ENCODE data around the gene CASKIN1.

The CASKIN1 gene

GRCh38 chr16:2235695-2236336 is 39.4 kb upstream of the CASKIN1 start:
- no peak for DNase-seq (ENCODE audit: low read depth, low spot score)
- CTCF ChIA-PET, result no interaction called here

DNA sequence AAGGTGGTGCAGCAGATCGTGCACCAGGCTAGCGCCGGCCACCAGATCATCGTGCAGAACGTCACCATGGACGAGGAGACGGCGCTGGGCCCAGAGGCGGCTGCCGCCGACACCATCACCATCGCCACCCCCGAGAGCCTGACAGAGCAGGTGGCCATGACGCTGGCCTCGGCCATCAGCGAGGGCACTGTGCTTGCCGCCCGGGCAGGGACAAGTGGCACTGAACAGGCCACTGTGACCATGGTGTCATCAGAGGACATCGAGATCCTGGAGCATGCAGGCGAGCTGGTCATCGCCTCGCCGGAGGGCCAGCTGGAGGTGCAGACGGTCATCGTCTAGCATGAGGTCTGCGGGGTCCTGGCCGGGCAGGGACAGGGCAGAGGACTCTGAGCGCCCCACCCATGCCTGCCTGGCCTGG is 38.8 kb upstream of the CASKIN1 start:
- ChIA-PET CTCF (no interaction called here), POLR2A (no interaction called here)
- no peak for DNase-seq (ENCODE audit: low read depth, low spot score)
- TF ChIP-seq, protein P1, sequence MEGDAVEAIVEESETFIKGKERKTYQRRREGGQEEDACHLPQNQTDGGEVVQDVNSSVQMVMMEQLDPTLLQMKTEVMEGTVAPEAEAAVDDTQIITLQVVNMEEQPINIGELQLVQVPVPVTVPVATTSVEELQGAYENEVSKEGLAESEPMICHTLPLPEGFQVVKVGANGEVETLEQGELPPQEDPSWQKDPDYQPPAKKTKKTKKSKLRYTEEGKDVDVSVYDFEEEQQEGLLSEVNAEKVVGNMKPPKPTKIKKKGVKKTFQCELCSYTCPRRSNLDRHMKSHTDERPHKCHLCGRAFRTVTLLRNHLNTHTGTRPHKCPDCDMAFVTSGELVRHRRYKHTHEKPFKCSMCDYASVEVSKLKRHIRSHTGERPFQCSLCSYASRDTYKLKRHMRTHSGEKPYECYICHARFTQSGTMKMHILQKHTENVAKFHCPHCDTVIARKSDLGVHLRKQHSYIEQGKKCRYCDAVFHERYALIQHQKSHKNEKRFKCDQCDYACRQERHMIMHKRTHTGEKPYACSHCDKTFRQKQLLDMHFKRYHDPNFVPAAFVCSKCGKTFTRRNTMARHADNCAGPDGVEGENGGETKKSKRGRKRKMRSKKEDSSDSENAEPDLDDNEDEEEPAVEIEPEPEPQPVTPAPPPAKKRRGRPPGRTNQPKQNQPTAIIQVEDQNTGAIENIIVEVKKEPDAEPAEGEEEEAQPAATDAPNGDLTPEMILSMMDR (IDR thresholded peaks at IDR 0.05; ENCODE audit: insufficient read depth, low read length, missing control alignments), result no peak
- H3K4me3 ChIP-seq (ENCODE audit: low read depth, low read length), result no peak overlapping the region

More at GRCh38 chr16:2235695-2236336, 39.4 kb upstream of the CASKIN1 start:
- H3K4me3 ChIP-seq (ENCODE audit: low read depth, low read length), result no peak overlapping the region
- POLR2A ChIA-PET, result interaction anchor here (1.1 kb wide), 1 partner anchor 16 kb away, joined by 7 read pairs; the partner anchor contains the start of gene ECI1
- TF ChIP-seq, protein P1 (IDR thresholded peaks at IDR 0.05; ENCODE audit: insufficient read depth, low read length, missing control alignments), result no peak

- H3K4me3 ChIP-seq (ENCODE audit: low read depth, low read length), result no peak overlapping the region
- TF ChIP-seq, protein P1 (IDR thresholded peaks at IDR 0.05; ENCODE audit: insufficient read depth, low read length, missing control alignments), result no peak
- ChIA-PET CTCF (no interaction called here), POLR2A (no interaction called here)
- no peak for DNase-seq (ENCODE audit: low read depth, low spot score)
These were observed 38.4 kb upstream of the CASKIN1 start for GRCh38 chr16:2234813-2235170.

DNA sequence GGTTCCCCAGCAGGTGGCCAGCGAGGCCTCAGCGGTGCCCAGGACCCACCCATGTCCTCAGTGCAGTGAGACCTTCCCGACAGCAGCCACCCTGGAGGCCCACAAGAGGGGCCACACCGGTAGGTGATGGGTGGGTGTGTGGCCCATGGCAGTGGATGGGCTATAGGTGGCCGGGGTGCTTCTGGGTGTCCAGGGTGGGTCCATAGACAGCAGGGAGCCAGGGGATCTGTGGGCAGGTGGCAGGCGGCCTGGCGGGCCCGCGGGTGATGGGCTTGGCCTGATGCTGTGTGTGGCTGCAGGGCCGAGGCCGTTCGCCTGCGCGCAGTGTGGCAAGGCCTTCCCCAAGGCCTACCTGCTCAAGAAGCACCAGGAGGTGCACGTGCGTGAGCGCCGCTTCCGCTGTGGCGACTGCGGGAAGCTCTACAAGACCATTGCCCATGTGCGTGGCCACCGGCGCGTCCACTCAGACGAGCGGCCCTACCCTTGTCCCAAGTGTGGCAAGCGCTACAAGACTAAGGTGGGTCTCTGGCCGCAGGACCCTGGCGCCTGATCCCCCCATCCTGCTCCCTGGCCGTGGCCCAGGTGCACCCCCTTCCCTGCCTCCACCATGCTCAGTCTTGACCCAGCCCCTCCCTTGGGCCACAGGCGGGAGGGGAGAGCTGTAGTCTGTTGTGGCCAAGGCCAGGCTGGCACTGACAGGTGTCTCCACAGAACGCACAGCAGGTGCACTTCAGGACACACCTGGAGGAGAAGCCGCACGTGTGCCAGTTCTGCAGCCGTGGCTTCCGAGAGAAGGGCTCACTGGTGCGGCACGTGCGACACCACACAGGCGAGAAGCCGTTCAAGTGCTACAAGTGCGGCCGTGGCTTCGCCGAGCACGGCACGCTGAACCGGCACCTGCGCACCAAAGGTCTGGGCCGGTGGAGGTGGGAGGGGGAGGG is 37.7 kb upstream of the CASKIN1 start:
- POLR2A ChIA-PET, result interaction anchor here (0.6 kb wide), 1 partner anchor 31 kb away, joined by 3 read pairs; no protein-coding TSS in a partner anchor
- no peak overlapping the region for H3K4me3 ChIP-seq (ENCODE audit: low read depth, low read length)
- CTCF ChIA-PET, result no interaction called here
- no peak for DNase-seq (ENCODE audit: low read depth, low spot score)
- TF ChIP-seq, protein P1 (IDR thresholded peaks at IDR 0.05; ENCODE audit: insufficient read depth, low read length, missing control alignments), result no peak

DNA sequence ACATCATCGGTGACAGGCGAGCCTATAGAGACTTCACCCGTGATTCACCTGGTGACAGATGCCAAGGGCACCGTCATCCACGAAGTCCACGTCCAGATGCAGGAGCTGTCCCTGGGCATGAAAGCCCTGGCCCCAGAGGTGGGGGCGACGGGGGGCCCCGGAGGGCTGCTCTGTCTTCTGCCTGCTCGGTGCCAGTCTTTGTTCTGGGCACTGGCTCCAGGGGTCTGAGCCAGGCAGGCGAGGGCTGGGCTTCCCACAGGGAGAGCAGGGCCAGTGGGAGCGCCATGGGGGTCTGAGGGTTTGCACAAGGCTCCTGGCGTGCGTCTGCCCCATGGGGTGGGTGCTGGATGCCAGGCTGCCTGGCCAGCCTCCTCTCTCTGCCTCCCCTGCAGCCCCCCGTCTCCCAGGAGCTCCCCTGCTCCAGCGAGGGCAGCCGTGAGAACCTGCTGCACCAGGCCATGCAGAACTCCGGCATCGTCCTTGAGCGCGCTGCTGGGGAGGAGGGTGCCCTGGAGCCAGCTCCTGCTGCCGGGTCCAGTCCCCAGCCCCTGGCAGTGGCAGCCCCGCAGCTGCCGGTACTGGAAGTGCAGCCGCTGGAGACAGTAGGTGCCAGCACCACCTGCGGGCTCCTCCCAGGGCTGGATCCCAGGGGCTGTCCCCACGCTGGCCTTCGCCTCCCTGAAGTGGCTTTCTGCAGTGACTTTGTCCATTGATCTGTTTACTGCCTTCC is 36.8 kb upstream of the CASKIN1 start:
- CTCF ChIA-PET, result no interaction called here
- TF ChIP-seq, protein P1 (IDR thresholded peaks at IDR 0.05; ENCODE audit: insufficient read depth, low read length, missing control alignments), result no peak

More for the DNA sequence above, 36.8 kb upstream of the CASKIN1 start:
- POLR2A ChIA-PET, result interaction anchor here (0.9 kb wide), 1 partner anchor 78 kb away, joined by 3 read pairs; the partner anchor contains the start of gene TRAF7
- DNase-seq (ENCODE audit: low read depth, low spot score), result no peak
- H3K4me3 ChIP-seq (ENCODE audit: low read depth, low read length), result no peak overlapping the region
